ENCODE results near the gene DFFB. TPM values are rescaled to one million over a fixed set of nuclear protein-coding genes. Genes with fewer than 3 reads are reported as not detected.

The DFFB gene
- total and polyA plus RNA-seq, 2 of the 13 experiments (the other 11 are each of a cell fraction or from before 2014, with no cell fraction given): 4.6 to 9.3 TPM

- DNase-seq (ENCODE audit: low spot score) (no peak), ATAC-seq (no peak), FAIRE-seq (no peak)
- H3K27me3 ChIP-seq (ENCODE audit: control insufficient read depth in 1 of 2, insufficient read depth in 2 of 2, low read length in 2 of 2): no peaks in the 10 kb centered on the region
- TF ChIP-seq CEBPB (IDR thresholded peaks at IDR 0.05; ENCODE audit: borderline replicate concordance, low read depth, low read length): peak; percentile 28; the same call in 1 of the 2 replicates
- TF ChIP-seq, protein P1, sequence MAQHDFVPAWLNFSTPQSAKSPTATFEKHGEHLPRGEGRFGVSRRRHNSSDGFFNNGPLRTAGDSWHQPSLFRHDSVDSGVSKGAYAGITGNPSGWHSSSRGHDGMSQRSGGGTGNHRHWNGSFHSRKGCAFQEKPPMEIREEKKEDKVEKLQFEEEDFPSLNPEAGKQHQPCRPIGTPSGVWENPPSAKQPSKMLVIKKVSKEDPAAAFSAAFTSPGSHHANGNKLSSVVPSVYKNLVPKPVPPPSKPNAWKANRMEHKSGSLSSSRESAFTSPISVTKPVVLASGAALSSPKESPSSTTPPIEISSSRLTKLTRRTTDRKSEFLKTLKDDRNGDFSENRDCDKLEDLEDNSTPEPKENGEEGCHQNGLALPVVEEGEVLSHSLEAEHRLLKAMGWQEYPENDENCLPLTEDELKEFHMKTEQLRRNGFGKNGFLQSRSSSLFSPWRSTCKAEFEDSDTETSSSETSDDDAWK (CRISPR knock-in tag; IDR thresholded peaks at IDR 0.05): no peak
- WGBS (ENCODE audit: low lambda C conversion rate): 88% methylated on average over 15 of the region's 15 CpGs
- intact Hi-C loops (cut with micrococcal nuclease; ENCODE audit: unreplicated experiment): no loop called here
- no peaks in the 10 kb centered on the region for H3K9me3 ChIP-seq (ENCODE audit: low read length)
- no peaks in the 10 kb centered on the region for H3K79me2 ChIP-seq (ENCODE audit: insufficient read depth, low read length)
- H4K20me1 ChIP-seq (ENCODE audit: insufficient read depth, low read length): no peaks in the 10 kb centered on the region
- H3K4me3 ChIP-seq (replicated peaks in 1 of 3; ENCODE audit: insufficient read depth in 1 of 3, low read depth in 2 of 3, low read length in 3 of 3): no peak overlapping the region
- H3K4me1 ChIP-seq (ENCODE audit: insufficient read depth, low read length): no peaks in the 10 kb centered on the region
- no peak overlapping the region for H3K9ac ChIP-seq (ENCODE audit: insufficient read depth, low read depth, low read length)
- in situ Hi-C loops (cut with HindIII; ENCODE audit: extremely low pct_ligation_motif_present, low pct_unique_long_range_greater_than_20kb): no loop called here
- BruUV-seq (replicated peaks): no TSS peak
- peaks cover 12 to 31% of the 10 kb centered on the region in 2 experiments; a peak in 4 of 5 replicates for H3K36me3 ChIP-seq (replicated peaks in 1 of 2; ENCODE audit: control insufficient read depth in 1 of 2, insufficient read depth in 2 of 2, low read length in 2 of 2)
- CTCF ChIA-PET (ENCODE audit: low intra/inter-chr PET ratio, low total read pairs): no interaction called here
- H2AFZ ChIP-seq (ENCODE audit: low read length): no peak overlapping the region
- no peak overlapping the region for H3K4me2 ChIP-seq (ENCODE audit: low read depth, low read length)
- POLR2A ChIA-PET: no interaction called here
- no peak overlapping the region for H3K27ac ChIP-seq (ENCODE audit: extremely low read length, insufficient read depth, low read length)
These were observed 35.4 kb upstream of the DFFB start for GRCh38 chr1:3821908-3822307.

DNA sequence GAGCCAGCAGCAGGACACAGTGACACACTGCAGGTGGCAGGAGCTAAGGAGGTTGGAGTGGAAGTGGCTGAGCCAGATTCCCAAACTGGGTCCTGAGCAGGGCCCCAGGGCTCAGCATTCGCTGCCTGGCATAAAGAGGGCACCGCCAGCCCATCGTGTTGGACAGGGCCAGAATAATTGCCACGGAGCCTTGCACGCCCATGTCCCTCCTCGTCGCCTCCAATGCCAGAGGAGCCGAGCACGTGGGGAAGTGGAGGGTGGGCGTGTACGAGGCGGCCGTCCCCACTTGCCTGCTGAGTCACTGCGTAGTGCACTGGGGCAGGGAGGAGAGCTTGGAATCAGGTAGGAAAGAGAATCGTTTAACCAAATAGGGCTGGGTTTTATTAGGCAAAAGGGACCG, 34.9 kb upstream of the DFFB start:
- ATAC-seq (no peak), DNase-seq (ENCODE audit: low spot score) (no peak), FAIRE-seq (no peak)
- H2AFZ ChIP-seq (ENCODE audit: low read length): no peak overlapping the region
- CTCF ChIA-PET (ENCODE audit: low intra/inter-chr PET ratio, low total read pairs): no interaction called here
- H3K4me3 ChIP-seq (replicated peaks in 1 of 3; ENCODE audit: insufficient read depth in 1 of 3, low read depth in 2 of 3, low read length in 3 of 3): no peak overlapping the region
- no peaks in the 10 kb centered on the region for H4K20me1 ChIP-seq (ENCODE audit: insufficient read depth, low read length)
- BruUV-seq (replicated peaks): no TSS peak
- peaks cover 12 to 32% of the 10 kb centered on the region in 2 experiments; a peak in 4 of 5 replicates for H3K36me3 ChIP-seq (replicated peaks in 1 of 2; ENCODE audit: control insufficient read depth in 1 of 2, insufficient read depth in 2 of 2, low read length in 2 of 2)
- no peaks in the 10 kb centered on the region for H3K27me3 ChIP-seq (ENCODE audit: control insufficient read depth in 1 of 2, insufficient read depth in 2 of 2, low read length in 2 of 2)
- no peak overlapping the region for H3K27ac ChIP-seq (ENCODE audit: extremely low read length, insufficient read depth, low read length)
- in situ Hi-C loops (cut with HindIII; ENCODE audit: extremely low pct_ligation_motif_present, low pct_unique_long_range_greater_than_20kb) (no loop called here), intact Hi-C loops (cut with micrococcal nuclease; ENCODE audit: unreplicated experiment) (no loop called here)
- POLR2A ChIA-PET: no interaction called here
- no peak overlapping the region for H3K4me2 ChIP-seq (ENCODE audit: low read depth, low read length)
- no peaks in the 10 kb centered on the region for H3K79me2 ChIP-seq (ENCODE audit: insufficient read depth, low read length)
- H3K9me3 ChIP-seq (ENCODE audit: low read length): no peaks in the 10 kb centered on the region
- H3K4me1 ChIP-seq (ENCODE audit: insufficient read depth, low read length): no peaks in the 10 kb centered on the region
- H3K9ac ChIP-seq (ENCODE audit: insufficient read depth, low read depth, low read length): no peak overlapping the region
- 87% methylated on average over 12 of the region's 16 CpGs for WGBS (ENCODE audit: low lambda C conversion rate)
- TF ChIP-seq ZUFSP (CRISPR knock-in tag; IDR thresholded peaks at IDR 0.05; ENCODE audit: borderline replicate concordance) (no peak), ZSCAN22 (CRISPR knock-in tag; IDR thresholded peaks at IDR 0.05) (no peak), MTF1 (CRISPR knock-in tag; IDR thresholded peaks at IDR 0.05) (no peak), ZNF44 (CRISPR knock-in tag; IDR thresholded peaks at IDR 0.05) (no peak), NCOA1 (CRISPR knock-in tag; IDR thresholded peaks at IDR 0.05) (no peak), CBX5 (CRISPR knock-in tag; IDR thresholded peaks at IDR 0.05; ENCODE audit: borderline replicate concordance) (no peak), CSRNP2 (CRISPR knock-in tag; conservative IDR thresholded peaks at IDR 0.05; ENCODE audit: low read depth) (no peak), NPAS2 (CRISPR knock-in tag; IDR thresholded peaks at IDR 0.05; ENCODE audit: borderline replicate concordance) (no peak), ZNF674 (CRISPR knock-in tag; IDR thresholded peaks at IDR 0.05; ENCODE audit: low read depth) (no peak), GPN1 (CRISPR knock-in tag; IDR thresholded peaks at IDR 0.05; ENCODE audit: borderline replicate concordance) (no peak)
- TF ChIP-seq, protein P2, sequence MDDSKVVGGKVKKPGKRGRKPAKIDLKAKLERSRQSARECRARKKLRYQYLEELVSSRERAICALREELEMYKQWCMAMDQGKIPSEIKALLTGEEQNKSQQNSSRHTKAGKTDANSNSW (CRISPR knock-in tag; IDR thresholded peaks at IDR 0.05; ENCODE audit: borderline replicate concordance): no peak

Measured in HepG2 (cell line).